ENCODE data around the gene ADAMTSL4. TPM values are rescaled to one million over a fixed set of nuclear protein-coding genes. Genes with fewer than 3 reads are reported as not detected.

The ADAMTSL4 gene
- total and polyA plus RNA-seq, 9 of the 15 experiments (the other 6 are each of a cell fraction or from before 2014, with no cell fraction given): 12.7 to 212 (median 35.6) TPM

- TF ChIP-seq POLR2B (IDR thresholded peaks at IDR 0.05; ENCODE audit: low read depth, partially characterized antibody): peak; percentile 44
- peak; percentile 92; the same call in 1 of the 2 replicates for TF ChIP-seq NCOA1 (IDR thresholded peaks at IDR 0.05; ENCODE audit: low read depth)
- peak in 1 of 2 experiments; percentile 70; a peak in 1 of 4 replicates for TF ChIP-seq SRF (CRISPR knock-in tag; IDR thresholded peaks at IDR 0.05)
- TF ChIP-seq GTF2E2 (tag; IDR thresholded peaks at IDR 0.05): no peak; the same call in 1 of the 2 replicates
- TF ChIP-seq HMG20B (CRISPR knock-in tag; IDR thresholded peaks at IDR 0.05): no peak
- TF ChIP-seq ZNF79 (CRISPR knock-in tag; IDR thresholded peaks at IDR 0.05; ENCODE audit: low read depth): no peak
- TF ChIP-seq NFE2 (IDR thresholded peaks at IDR 0.05; ENCODE audit: low read depth): peak; percentile 69
- peak; percentile 95; the same call in 1 of the 2 replicates for TF ChIP-seq CC2D1A (IDR thresholded peaks at IDR 0.05)
- peak; percentile 98 for TF ChIP-seq SMARCA4 (IDR thresholded peaks at IDR 0.05)
- TF ChIP-seq MTA1 (IDR thresholded peaks at IDR 0.05; ENCODE audit: borderline replicate concordance): peak; percentile 87
- no peak for TF ChIP-seq YBX1 (IDR thresholded peaks at IDR 0.05)
- peak; percentile 93 for TF ChIP-seq MTA3 (IDR thresholded peaks at IDR 0.05; ENCODE audit: borderline replicate concordance)
- TF ChIP-seq ZC3H11A (IDR thresholded peaks at IDR 0.05; ENCODE audit: low read depth, low read length): no peak
- peak; percentile 96 for TF ChIP-seq HDAC3 (IDR thresholded peaks at IDR 0.05; ENCODE audit: borderline replicate concordance, partially characterized antibody)
- peak; percentile 98 for TF ChIP-seq NCOR1 (IDR thresholded peaks at IDR 0.05)
- peak; percentile 45; the same call in 1 of the 2 replicates for TF ChIP-seq CREB3L1 (IDR thresholded peaks at IDR 0.05; ENCODE audit: borderline replicate concordance, low read depth)
- peak; percentile 95 for TF ChIP-seq STAT5A (IDR thresholded peaks at IDR 0.05; ENCODE audit: borderline replicate concordance, low read length)
- peak; percentile 92 for TF ChIP-seq MEF2A (IDR thresholded peaks at IDR 0.05; ENCODE audit: control insufficient read depth, low read depth, low read length)
- TF ChIP-seq ZKSCAN1 (IDR thresholded peaks at IDR 0.05; ENCODE audit: low read depth, low read length): peak; percentile 78; the same call in 1 of the 2 replicates
- TF ChIP-seq ZNF41 (CRISPR knock-in tag; conservative IDR thresholded peaks at IDR 0.05): no peak
- no peak for TF ChIP-seq RREB1 (CRISPR knock-in tag; IDR thresholded peaks at IDR 0.05)
- TF ChIP-seq TCF7 (IDR thresholded peaks at IDR 0.05; ENCODE audit: borderline replicate concordance): peak; percentile 99
- TF ChIP-seq RAD21 (CRISPR knock-in tag; conservative IDR thresholded peaks at IDR 0.05 in 1 of 2, IDR thresholded peaks at IDR 0.05 in 1 of 2): peak in 1 of 2 experiments; percentile 24; a peak in 2 of 4 replicates
- TF ChIP-seq NFIC (IDR thresholded peaks at IDR 0.05): peak; percentile 91
- TF ChIP-seq GTF2F1 (IDR thresholded peaks at IDR 0.05; ENCODE audit: low read depth, low read length): no peak
These were observed 3.6 kb upstream of the ADAMTSL4 start (continued) for GRCh38 chr1:150545486-150546032.

All from K562 (cell line).